Gastrocnemius medialis (tissue), 4 donors: ENCODE data around the gene PDE8A.

Experiments used
- CTCF ChIP-seq, 5 experiments: fragments of 450-650 bp in 3 of 5; fragments of 200-600 bp in 2 of 5; sonication (generic) in 2 of 5; IDR thresholded peaks in 4 of 5; conservative IDR thresholded peaks in 1 of 5; 1 replicate in 4 of 5; 2 replicates in 1 of 5; pipeline ENCODE4 v1.5.1; 2016 to 2019; ENCODE audit warnings: antibody characterized with exemption in 5 of 5, mild to moderate bottlenecking in 3 of 5, moderate library complexity in 3 of 5
- POLR2A ChIP-seq, 2 donors: fragments of 450-650 bp; IDR thresholded peaks; one replicate each; pipeline ENCODE4 v1.6.1; 2017; ENCODE audit warnings: antibody characterized with exemption in 2 of 2, mild to moderate bottlenecking in 2 of 2, moderate library complexity in 2 of 2

- TF ChIP-seq CTCF (IDR thresholded peaks at IDR 0.05 in 4 of 5, conservative IDR thresholded peaks at IDR 0.05 in 1 of 5) (no peak), POLR2A (IDR thresholded peaks at IDR 0.05) (no peak)
Observed at GRCh38 chr15:85157344-85157743, 175.7 kb downstream of the PDE8A start.
